Panc1 (cell line): Measurements from ENCODE around the gene PRSS3. TPM values are rescaled to one million over a fixed set of nuclear protein-coding genes. Genes with fewer than 3 reads are reported as not detected.
"Not testable (repeated sequence)": the region's sequence is repeated elsewhere in the genome, so short reads cannot be mapped to it uniquely, and the experiment has no call there.

ENCODE experiments used
- ATAC-seq: fragments of 200-7000 bp; cut with Tn5 transposase; 2 replicates; pipeline ENCODE4 v1.9.1; 2020; ENCODE audit warnings: mild to moderate bottlenecking, moderate library complexity
- BruUV-seq: library from RNA; stranded (reverse); fragments of 400-500 nt; replicated peaks from 2 replicates; lab custom pipeline; 2021; lab: Mats Ljungman, UMichigan
- CTCF ChIA-PET: fragments of 300-600 bp; sonication (Branson Sonifier 250); formaldehyde crosslinking; loops from one replicate; lab custom pipeline; 2022; ENCODE audit warnings: antibody characterized with exemption; lab: Charles Lee
- POLR2A ChIA-PET: fragments of 300-600 bp; sonication (Branson Sonifier 250); formaldehyde crosslinking; loops from one replicate; lab custom pipeline; 2022; ENCODE audit warnings: antibody characterized with exemption; lab: Charles Lee
- DNase-seq: peaks from one replicate; pipeline ENCODE4 v3.0.0-alpha.2; 2010; ENCODE audit warnings: low read depth, low spot score
- H3K27ac ChIP-seq: 2 replicates; pipeline ENCODE4 v1.5.1; 2011; ENCODE audit warnings: mild to moderate bottlenecking, low read length, inconsistent platforms
- H3K27me3 ChIP-seq: fragments of 200-500 bp; sonication (Bioruptor generic); 2 replicates; pipeline ENCODE4 v1.6.0; 2014; ENCODE audit warnings: low read length, inconsistent platforms; ENCODE audit not compliant: control insufficient read depth, insufficient read depth
- H3K36me3 ChIP-seq: fragments of 200-500 bp; sonication (Bioruptor generic); 2 replicates; pipeline ENCODE4 v1.5.1; 2014; ENCODE audit warnings: inconsistent platforms, mild to moderate bottlenecking, low read length, moderate library complexity; ENCODE audit not compliant: control insufficient read depth, insufficient read depth
- H3K4me1 ChIP-seq: 2 replicates; pipeline ENCODE4 v1.5.1; 2011; ENCODE audit warnings: inconsistent platforms, mild to moderate bottlenecking, low read length, moderate library complexity; ENCODE audit not compliant: control insufficient read depth, insufficient read depth
- H3K4me3 ChIP-seq, 2 experiments: 2 replicates each; pipeline ENCODE4 v1.5.1; 2011 to 2012; ENCODE audit warnings: low read depth in 2 of 2, low read length in 2 of 2, mild to moderate bottlenecking in 2 of 2, inconsistent platforms in 1 of 2, moderate library complexity in 1 of 2
- H3K9me3 ChIP-seq: fragments of 200-500 bp; sonication (Bioruptor generic); 2 replicates; pipeline ENCODE4 v1.5.1; 2014; ENCODE audit warnings: low read depth, mild to moderate bottlenecking, inconsistent platforms, low read length, moderate library complexity; ENCODE audit not compliant: control insufficient read depth, insufficient read depth
- POLR2AphosphoS5 ChIP-seq: IDR thresholded peaks from 2 replicates; pipeline ENCODE4 v1.6.1; 2012; ENCODE audit warnings: mild to moderate bottlenecking, low read depth, low read length, moderate library complexity
- SIN3A ChIP-seq: IDR thresholded peaks from 2 replicates; pipeline ENCODE4 v1.6.1; 2012; ENCODE audit warnings: low read depth, mild to moderate bottlenecking, low read length, moderate library complexity, borderline replicate concordance; ENCODE audit not compliant: insufficient read depth
- TCF7L2 ChIP-seq: IDR thresholded peaks from 2 replicates; pipeline ENCODE4 v1.6.1; 2011; ENCODE audit warnings: mild to moderate bottlenecking, low read depth, low read length, inconsistent platforms
- in situ Hi-C: cut with HindIII; loops from 2 replicates; pipeline ENCODE4 v1.10.0; 2016; ENCODE audit warnings: low sequenced_read_pairs, low pct_unique_long_range_greater_than_20kb
- intact Hi-C: fragments of 100-400 bp; cut with micrococcal nuclease; formaldehyde crosslinking; loops from one replicate; pipeline ENCODE4 v1.10.0; 2022; ENCODE audit not compliant: unreplicated experiment
- total RNA-seq: library from RNA; stranded (reverse); gene quantifications from one replicate; pipeline ENCODE4 v1.2.1, GENCODE V29; 2021; ENCODE audit not compliant: unreplicated experiment
- TF ChIP-seq, protein P1 (sequence below), 2 experiments: IDR thresholded peaks; 2 replicates each; pipeline ENCODE4 v1.6.1; 2011 to 2012; ENCODE audit warnings: low read depth in 2 of 2, control low read depth in 1 of 2, low read length in 1 of 2, mild to moderate bottlenecking in 1 of 2, moderate library complexity in 1 of 2; ENCODE audit not compliant: insufficient read depth in 1 of 2
- TF ChIP-seq, protein P2 (sequence below): fragments of 450-650 bp; IDR thresholded peaks from 2 replicates; pipeline ENCODE4 v1.5.1; 2017; ENCODE audit warnings: mild to moderate bottlenecking

Gene PRSS3
- total RNA-seq, 1 experiment from 2014 or later: 1.0 TPM

DNA sequence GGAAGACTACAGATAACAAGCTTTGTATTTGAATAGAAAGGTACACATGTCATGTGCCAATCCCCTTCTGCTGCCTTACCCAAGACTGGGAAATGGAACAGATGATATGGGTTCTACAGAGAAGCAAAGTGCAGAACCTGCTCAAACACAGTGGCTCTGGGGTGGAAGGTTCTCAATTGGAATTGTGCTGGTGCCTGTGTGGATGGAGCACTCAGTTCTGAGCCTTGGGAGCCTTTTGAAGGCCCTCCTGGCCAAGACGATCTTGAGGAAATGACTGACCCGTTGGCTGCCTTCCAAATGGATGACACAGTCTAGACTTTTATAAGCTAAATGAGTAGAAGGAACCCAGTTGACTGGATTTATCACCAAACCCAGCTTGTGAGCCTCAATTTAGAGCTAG is 4.2 kb upstream of the PRSS3 start:
- DNase-seq: no peak
- intact Hi-C loops (no loop called here), in situ Hi-C loops (no loop called here)
- Histone ChIP-seq H3K27me3 (0 out of 2 replicates have a peak, but pooled peaks cover 2% of the 10 kb centered on the region), H3K9me3 (no peaks in the 10 kb centered on the region), H3K36me3 (no peaks in the 10 kb centered on the region), H3K4me3 (no peak overlapping the region), H3K4me1 (peaks cover 4% of the 10 kb centered on the region; the same call in 1 of the 2 replicates), H3K27ac (no peak overlapping the region)
- POLR2A ChIA-PET: no interaction called here
- CTCF ChIA-PET: interaction anchor here (0.6 kb wide), 1 partner anchor 16 kb away, joined by 3 read pairs; no protein-coding TSS in a partner anchor
- no peak for ATAC-seq
- TF ChIP-seq POLR2AphosphoS5 (no peak), SIN3A (no peak), TCF7L2 (no peak)
- TF ChIP-seq, protein P1, sequence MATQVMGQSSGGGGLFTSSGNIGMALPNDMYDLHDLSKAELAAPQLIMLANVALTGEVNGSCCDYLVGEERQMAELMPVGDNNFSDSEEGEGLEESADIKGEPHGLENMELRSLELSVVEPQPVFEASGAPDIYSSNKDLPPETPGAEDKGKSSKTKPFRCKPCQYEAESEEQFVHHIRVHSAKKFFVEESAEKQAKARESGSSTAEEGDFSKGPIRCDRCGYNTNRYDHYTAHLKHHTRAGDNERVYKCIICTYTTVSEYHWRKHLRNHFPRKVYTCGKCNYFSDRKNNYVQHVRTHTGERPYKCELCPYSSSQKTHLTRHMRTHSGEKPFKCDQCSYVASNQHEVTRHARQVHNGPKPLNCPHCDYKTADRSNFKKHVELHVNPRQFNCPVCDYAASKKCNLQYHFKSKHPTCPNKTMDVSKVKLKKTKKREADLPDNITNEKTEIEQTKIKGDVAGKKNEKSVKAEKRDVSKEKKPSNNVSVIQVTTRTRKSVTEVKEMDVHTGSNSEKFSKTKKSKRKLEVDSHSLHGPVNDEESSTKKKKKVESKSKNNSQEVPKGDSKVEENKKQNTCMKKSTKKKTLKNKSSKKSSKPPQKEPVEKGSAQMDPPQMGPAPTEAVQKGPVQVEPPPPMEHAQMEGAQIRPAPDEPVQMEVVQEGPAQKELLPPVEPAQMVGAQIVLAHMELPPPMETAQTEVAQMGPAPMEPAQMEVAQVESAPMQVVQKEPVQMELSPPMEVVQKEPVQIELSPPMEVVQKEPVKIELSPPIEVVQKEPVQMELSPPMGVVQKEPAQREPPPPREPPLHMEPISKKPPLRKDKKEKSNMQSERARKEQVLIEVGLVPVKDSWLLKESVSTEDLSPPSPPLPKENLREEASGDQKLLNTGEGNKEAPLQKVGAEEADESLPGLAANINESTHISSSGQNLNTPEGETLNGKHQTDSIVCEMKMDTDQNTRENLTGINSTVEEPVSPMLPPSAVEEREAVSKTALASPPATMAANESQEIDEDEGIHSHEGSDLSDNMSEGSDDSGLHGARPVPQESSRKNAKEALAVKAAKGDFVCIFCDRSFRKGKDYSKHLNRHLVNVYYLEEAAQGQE (IDR thresholded peaks at IDR 0.05; ENCODE audit: insufficient read depth in 1 of 2, low read depth in 2 of 2, low read length in 1 of 2): no peak
- TF ChIP-seq, protein P2, sequence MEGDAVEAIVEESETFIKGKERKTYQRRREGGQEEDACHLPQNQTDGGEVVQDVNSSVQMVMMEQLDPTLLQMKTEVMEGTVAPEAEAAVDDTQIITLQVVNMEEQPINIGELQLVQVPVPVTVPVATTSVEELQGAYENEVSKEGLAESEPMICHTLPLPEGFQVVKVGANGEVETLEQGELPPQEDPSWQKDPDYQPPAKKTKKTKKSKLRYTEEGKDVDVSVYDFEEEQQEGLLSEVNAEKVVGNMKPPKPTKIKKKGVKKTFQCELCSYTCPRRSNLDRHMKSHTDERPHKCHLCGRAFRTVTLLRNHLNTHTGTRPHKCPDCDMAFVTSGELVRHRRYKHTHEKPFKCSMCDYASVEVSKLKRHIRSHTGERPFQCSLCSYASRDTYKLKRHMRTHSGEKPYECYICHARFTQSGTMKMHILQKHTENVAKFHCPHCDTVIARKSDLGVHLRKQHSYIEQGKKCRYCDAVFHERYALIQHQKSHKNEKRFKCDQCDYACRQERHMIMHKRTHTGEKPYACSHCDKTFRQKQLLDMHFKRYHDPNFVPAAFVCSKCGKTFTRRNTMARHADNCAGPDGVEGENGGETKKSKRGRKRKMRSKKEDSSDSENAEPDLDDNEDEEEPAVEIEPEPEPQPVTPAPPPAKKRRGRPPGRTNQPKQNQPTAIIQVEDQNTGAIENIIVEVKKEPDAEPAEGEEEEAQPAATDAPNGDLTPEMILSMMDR: no peak
- BruUV-seq: no TSS peak

DNA sequence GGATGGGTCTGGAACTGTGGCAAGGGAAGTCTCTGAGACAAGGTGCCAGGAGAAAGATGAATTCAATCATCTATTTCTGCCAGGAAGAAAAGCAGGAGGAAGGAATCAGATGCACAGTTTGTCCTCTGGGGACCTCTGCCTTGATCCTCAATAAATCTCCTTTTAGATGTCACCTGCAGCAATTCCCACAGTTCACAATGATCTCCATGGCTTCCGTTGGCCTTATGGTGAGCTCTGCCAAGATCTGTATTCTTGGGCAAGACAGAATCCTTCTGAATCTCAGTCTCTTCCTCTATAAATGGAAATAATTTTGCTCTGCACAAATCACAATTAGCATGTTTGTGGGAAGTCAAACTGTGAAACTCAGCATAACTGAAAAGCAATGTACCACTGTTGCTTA is 1.9 kb upstream of the PRSS3 start:
- in situ Hi-C loops, CTCF ChIA-PET, H3K9me3 ChIP-seq, DNase-seq, H3K4me1 ChIP-seq, ATAC-seq, H3K27me3 ChIP-seq, BruUV-seq, H3K36me3 ChIP-seq, H3K27ac ChIP-seq, H3K4me3 ChIP-seq, intact Hi-C loops, POLR2A ChIA-PET: not testable (repeated sequence)

DNA sequence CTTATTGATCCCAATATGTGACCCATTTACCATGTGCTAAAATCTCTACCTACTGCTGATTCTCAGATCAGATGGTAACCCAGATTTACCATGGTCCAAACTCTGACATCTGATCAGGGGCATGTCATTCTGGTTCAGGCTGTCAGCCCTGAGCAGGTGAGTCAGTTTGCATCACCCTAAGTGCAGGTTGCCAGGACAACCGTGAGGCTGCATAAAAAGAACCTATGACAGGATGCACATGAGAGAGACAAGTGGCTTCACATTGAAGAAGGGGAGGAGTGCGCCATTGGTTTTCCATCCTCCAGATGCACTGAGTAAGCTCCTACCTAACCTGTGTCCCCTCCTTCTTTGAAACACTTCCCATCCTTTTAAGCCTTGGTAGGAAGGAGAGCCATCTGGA is 801 bp upstream of the PRSS3 start:
- Histone ChIP-seq H3K27ac (no peak overlapping the region), H3K27me3 (0 out of 2 replicates have a peak, but pooled peaks cover 2% of the 10 kb centered on the region), H3K36me3 (no peaks in the 10 kb centered on the region), H3K4me1 (peaks cover 4% of the 10 kb centered on the region; the same call in 1 of the 2 replicates), H3K9me3 (no peaks in the 10 kb centered on the region), H3K4me3 (no peak overlapping the region)
- BruUV-seq: no TSS peak
- ChIA-PET CTCF (no interaction called here), POLR2A (no interaction called here)
- in situ Hi-C loops (no loop called here), intact Hi-C loops (no loop called here)
- ATAC-seq (no peak), DNase-seq (no peak)
- TF ChIP-seq, protein P1 (IDR thresholded peaks at IDR 0.05; ENCODE audit: insufficient read depth in 1 of 2, low read depth in 2 of 2, low read length in 1 of 2): no peak
- TF ChIP-seq, protein P2: no peak
- TF ChIP-seq TCF7L2 (no peak), SIN3A (no peak), POLR2AphosphoS5 (no peak)
